ENCODE data around the gene NDUFV1.
"Not testable (repeated sequence)": the region's sequence is repeated elsewhere in the genome, so short reads cannot be mapped to it uniquely, and the experiment has no call there.

GRCh38 chr11:67604119-67604518, 2.6 kb upstream of the NDUFV1 start:
- TF ChIP-seq CTCF (conservative IDR thresholded peaks at IDR 0.05); ZFX (IDR thresholded peaks at IDR 0.05): not testable (repeated sequence)
